NCI-H2196 (cell line): Measurements from ENCODE around the gene ADRB1.

Experiments
- DNase-seq: peaks from one replicate; lab custom pipeline; 2025; ENCODE audit not compliant: unreplicated experiment; lab: John Stamatoyannopoulos, UW

ADRB1 gene

GRCh38 chr10:114043532-114044246, at the start of gene ADRB1:
Gene ADRB1, plus strand, starts transcription at chr10:114043866. Its CDS starts 267 bp downstream, at chr10:114044133.
- peak; percentile 40 for DNase-seq

- DNase-seq, result no peak
These were observed 48.5 kb upstream of the ADRB1 start for GRCh38 chr10:113995201-113995600.

- no peak for DNase-seq
These were observed 46.2 kb upstream of the ADRB1 start for GRCh38 chr10:113997428-113997827.

- DNase-seq, result no peak
These were observed 44.1 kb upstream of the ADRB1 start for GRCh38 chr10:113999531-113999930.

- no peak for DNase-seq
These were observed 43.1 kb upstream of the ADRB1 start for GRCh38 chr10:114000457-114001010.

GRCh38 chr10:114002422-114002821, 41.2 kb upstream of the ADRB1 start:
- DNase-seq, result no peak

- DNase-seq, result no peak
These were observed 40.3 kb upstream of the ADRB1 start for GRCh38 chr10:114003161-114003941.

- no peak for DNase-seq
These were observed 34.2 kb upstream of the ADRB1 start for GRCh38 chr10:114009281-114009996.

- DNase-seq, result no peak
These were observed 33.4 kb upstream of the ADRB1 start for GRCh38 chr10:114010316-114010715.

GRCh38 chr10:114012650-114013049, 31.0 kb upstream of the ADRB1 start:
- DNase-seq, result no peak

GRCh38 chr10:114015708-114016107, 28.0 kb upstream of the ADRB1 start:
- DNase-seq, result no peak

- no peak for DNase-seq
These were observed 26.4 kb upstream of the ADRB1 start for GRCh38 chr10:114017271-114017670.

GRCh38 chr10:114017873-114018272, 25.8 kb upstream of the ADRB1 start:
- DNase-seq, result no peak

GRCh38 chr10:114019226-114019625, 24.4 kb upstream of the ADRB1 start:
- DNase-seq, result no peak

GRCh38 chr10:114021154-114021553, 22.5 kb upstream of the ADRB1 start:
- DNase-seq, result no peak

GRCh38 chr10:114021717-114022680, 21.7 kb upstream of the ADRB1 start:
- no peak for DNase-seq

- no peak for DNase-seq
These were observed 20.7 kb upstream of the ADRB1 start for GRCh38 chr10:114022766-114023597.

- DNase-seq, result no peak
These were observed 18.6 kb upstream of the ADRB1 start for GRCh38 chr10:114024876-114025610.
